HEK293T (cell line): Measurements from ENCODE around the gene CTNS.

Experiments
- ARNT ChIP-seq: fragments of 450-650 bp; IDR thresholded peaks from 2 replicates; pipeline ENCODE4 v1.6.1; 2017; ENCODE audit warnings: mild to moderate bottlenecking
- BHLHE40 ChIP-seq: fragments of 450-650 bp; IDR thresholded peaks from 2 replicates; pipeline ENCODE4 v1.6.1; 2016; ENCODE audit warnings: mild to moderate bottlenecking, moderate library complexity, borderline replicate concordance
- CTBP1 ChIP-seq: fragments of 450-650 bp; IDR thresholded peaks from 2 replicates; pipeline ENCODE4 v1.6.1; 2016; ENCODE audit warnings: borderline replicate concordance
- FOXA1 ChIP-seq: fragments of 450-650 bp; IDR thresholded peaks from 2 replicates; pipeline ENCODE4 v1.6.1; 2016; ENCODE audit warnings: mild to moderate bottlenecking
- FOXM1 ChIP-seq: fragments of 450-650 bp; IDR thresholded peaks from 2 replicates; pipeline ENCODE4 v1.6.1; 2017; ENCODE audit warnings: mild to moderate bottlenecking, borderline replicate concordance
- HDGF ChIP-seq: fragments of 450-650 bp; IDR thresholded peaks from 2 replicates; pipeline ENCODE4 v1.6.1; 2017; ENCODE audit warnings: antibody characterized with exemption, borderline replicate concordance
- NFRKB ChIP-seq: fragments of 450-650 bp; IDR thresholded peaks from 2 replicates; pipeline ENCODE4 v1.6.1; 2016; ENCODE audit warnings: mild to moderate bottlenecking, moderate library complexity
- PKNOX1 ChIP-seq: fragments of 450-650 bp; IDR thresholded peaks from 2 replicates; pipeline ENCODE4 v1.6.1; 2016
- SUZ12 ChIP-seq: fragments of 450-650 bp; IDR thresholded peaks from 2 replicates; pipeline ENCODE4 v1.6.1; 2016; ENCODE audit warnings: mild to moderate bottlenecking
- TARDBP ChIP-seq: fragments of 450-650 bp; IDR thresholded peaks from 2 replicates; pipeline ENCODE4 v1.6.1; 2016

GRCh38 chr17:3647251-3647650 is 10.7 kb downstream of the CTNS start:
- TF ChIP-seq PKNOX1 = no peak
- TF ChIP-seq TARDBP = no peak
- TF ChIP-seq CTBP1 = no peak
- TF ChIP-seq BHLHE40 = no peak
- no peak for TF ChIP-seq SUZ12
- TF ChIP-seq NFRKB = no peak
- no peak for TF ChIP-seq ARNT
- no peak for TF ChIP-seq FOXA1
- no peak for TF ChIP-seq FOXM1
- no peak for TF ChIP-seq HDGF
